Activated CD4-positive, alpha-beta T cell treated with anti-CD3 and anti-CD28 coated beads, Interleukin-2, amount 10 ng/mL, durations not matched to agents 24 days and 14 days (primary cell): Measurements from ENCODE around the gene LONRF3. TPM values are rescaled to one million over a fixed set of nuclear protein-coding genes. Genes with fewer than 3 reads are reported as not detected.
A peak's percentile ranks its signal among the peaks of the same experiment; 100 is the strongest.
"Not testable (repeated sequence)": the region's sequence is repeated elsewhere in the genome, so short reads cannot be mapped to it uniquely, and the experiment has no call there.

Experiments
- DNase-seq: peaks from one replicate; pipeline ENCODE4 v3.0.0; 2022
- H3K27ac Mint-ChIP-seq: one replicate; pipeline ENCODE4 v1.8.0; 2022; ENCODE audit warnings: mild to moderate bottlenecking, mixed read lengths
- H3K27me3 Mint-ChIP-seq: one replicate; pipeline ENCODE4 v1.8.0; 2022; ENCODE audit warnings: mixed read lengths
- H3K36me3 Mint-ChIP-seq: one replicate; pipeline ENCODE4 v1.8.0; 2022; ENCODE audit warnings: low read depth, mild to moderate bottlenecking, mixed read lengths
- H3K4me1 Mint-ChIP-seq: one replicate; pipeline ENCODE4 v1.8.0; 2021; ENCODE audit warnings: mixed read lengths
- H3K4me3 Mint-ChIP-seq: one replicate; pipeline ENCODE4 v1.8.0; 2022; ENCODE audit warnings: mild to moderate bottlenecking, moderate library complexity, mixed read lengths
- H3K9me3 Mint-ChIP-seq: one replicate; pipeline ENCODE4 v1.8.0; 2021; ENCODE audit warnings: mixed read lengths
- intact Hi-C: fragments of 100-400 bp; cut with micrococcal nuclease; formaldehyde crosslinking; loops from one replicate; pipeline ENCODE4 v1.15.1; 2023
- total RNA-seq: library from RNA; stranded (reverse); gene quantifications from 2 replicates; pipeline ENCODE4 v1.2.3, GENCODE V29; 2022

Gene LONRF3
- total RNA-seq, 1 donor from 2014 or later: 0.75 TPM

- no peaks in the 10 kb centered on the region for H3K9me3 Mint-ChIP-seq
- no peak overlapping the region for H3K4me3 Mint-ChIP-seq
- H3K27me3 Mint-ChIP-seq: peaks cover 2% of the 10 kb centered on the region
- no peaks in the 10 kb centered on the region for H3K36me3 Mint-ChIP-seq
- DNase-seq: peak; percentile 81
- no peak overlapping the region for H3K27ac Mint-ChIP-seq
- no peaks in the 10 kb centered on the region for H3K4me1 Mint-ChIP-seq
- intact Hi-C loops: loop anchor here (5.0 to 10.0 kb wide), 2 partner anchors 62 to 210 kb away; no protein-coding TSS in a partner anchor
Measured at GRCh38 chrX:119004920-119005524, 30.6 kb downstream of the LONRF3 start.

DNA sequence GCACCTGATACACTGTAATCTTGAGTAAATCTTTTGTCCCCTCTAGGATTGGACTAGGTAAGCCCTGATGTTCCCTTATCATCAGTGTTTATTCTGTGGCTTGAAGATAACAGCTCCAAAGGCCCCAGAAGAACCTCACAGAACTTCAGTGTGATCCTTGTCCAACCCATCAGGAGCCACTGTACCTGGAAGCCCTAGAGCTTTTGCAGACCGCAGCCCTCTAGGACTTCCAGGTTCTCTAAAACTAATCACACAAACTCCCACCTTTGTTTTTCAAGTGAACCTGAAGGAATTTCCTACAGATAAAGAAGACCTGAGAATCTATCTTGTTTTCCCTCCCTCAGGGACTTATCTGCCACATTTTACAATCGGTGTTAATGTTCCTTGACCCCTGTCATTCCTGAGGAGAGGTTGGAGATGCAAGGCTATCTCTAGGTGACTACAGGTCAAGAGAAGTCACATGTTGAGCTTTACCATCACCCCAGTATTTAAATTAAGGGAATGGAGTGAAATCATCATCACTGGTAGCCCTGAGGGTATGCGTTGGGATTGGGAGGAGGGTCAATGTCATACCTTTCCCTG lies 32.9 kb downstream of the LONRF3 start:
- no peak overlapping the region for H3K27ac Mint-ChIP-seq
- H3K4me3 Mint-ChIP-seq: no peak overlapping the region
- DNase-seq: no peak
- no peaks in the 10 kb centered on the region for H3K4me1 Mint-ChIP-seq
- no peaks in the 10 kb centered on the region for H3K9me3 Mint-ChIP-seq
- intact Hi-C loops: loop anchor here (5.0 to 10.0 kb wide), 2 partner anchors 60 to 208 kb away; no protein-coding TSS in a partner anchor
- no peaks in the 10 kb centered on the region for H3K36me3 Mint-ChIP-seq
- no peaks in the 10 kb centered on the region for H3K27me3 Mint-ChIP-seq

DNA sequence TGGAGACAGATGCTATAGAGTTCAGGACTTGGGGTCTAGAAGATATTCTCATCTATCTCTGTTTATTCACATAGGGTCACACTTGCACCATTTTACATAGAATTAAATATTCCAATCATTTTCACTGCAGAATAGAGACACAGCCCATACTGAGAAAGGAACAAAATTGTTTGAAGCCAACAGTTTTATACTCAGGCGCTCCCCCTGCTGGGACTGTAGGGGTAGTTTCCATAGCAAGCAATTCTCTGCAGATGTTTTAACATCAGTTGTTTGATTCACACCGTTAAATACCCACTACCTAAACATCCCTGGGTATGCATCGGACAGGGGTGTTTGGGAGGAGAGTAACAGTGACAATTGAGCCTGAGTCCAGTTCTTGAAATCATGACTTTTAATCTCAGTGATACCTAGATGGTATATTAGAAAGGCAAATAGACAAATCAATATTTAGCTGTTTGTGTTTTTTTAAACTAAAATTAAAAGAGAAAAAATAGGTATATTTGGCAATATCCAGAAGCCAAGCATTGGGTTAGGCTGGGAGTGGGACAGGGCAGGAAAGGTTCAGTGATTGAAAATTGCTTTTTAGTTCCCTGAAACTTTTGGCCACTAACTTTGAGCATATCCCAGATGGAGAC lies 33.8 kb downstream of the LONRF3 start:
- Mint-ChIP-seq H3K9me3 (no peaks in the 10 kb centered on the region), H3K4me3 (no peak overlapping the region), H3K27me3 (no peaks in the 10 kb centered on the region), H3K27ac (no peak overlapping the region), H3K4me1 (no peaks in the 10 kb centered on the region), H3K36me3 (no peaks in the 10 kb centered on the region)
- peak; percentile 71 for DNase-seq
- intact Hi-C loops: loop anchor here (1.0 to 10.0 kb wide), 3 partner anchors 59 to 207 kb away; no protein-coding TSS in a partner anchor

GRCh38 chrX:119009071-119009470 lies 34.7 kb downstream of the LONRF3 start:
- H3K9me3 Mint-ChIP-seq: no peaks in the 10 kb centered on the region
- no peaks in the 10 kb centered on the region for H3K4me1 Mint-ChIP-seq
- intact Hi-C loops: loop anchor here (5.0 to 10.0 kb wide), 2 partner anchors 58 to 206 kb away; no protein-coding TSS in a partner anchor
- no peak for DNase-seq
- H3K4me3 Mint-ChIP-seq: no peak overlapping the region
- no peaks in the 10 kb centered on the region for H3K27me3 Mint-ChIP-seq
- H3K27ac Mint-ChIP-seq: no peak overlapping the region
- H3K36me3 Mint-ChIP-seq: no peaks in the 10 kb centered on the region

GRCh38 chrX:119010491-119010890 lies 36.1 kb downstream of the LONRF3 start:
- H3K9me3 Mint-ChIP-seq: no peaks in the 10 kb centered on the region
- H3K27me3 Mint-ChIP-seq: no peaks in the 10 kb centered on the region
- DNase-seq: no peak
- H3K27ac Mint-ChIP-seq: no peak overlapping the region
- peaks cover 6% of the 10 kb centered on the region for H3K4me1 Mint-ChIP-seq
- intact Hi-C loops: no loop called here
- H3K36me3 Mint-ChIP-seq: no peaks in the 10 kb centered on the region
- no peak overlapping the region for H3K4me3 Mint-ChIP-seq

- H3K27me3 Mint-ChIP-seq: no peaks in the 10 kb centered on the region
- no peak for DNase-seq
- H3K4me3 Mint-ChIP-seq: no peak overlapping the region
- intact Hi-C loops: no loop called here
- no peak overlapping the region for H3K27ac Mint-ChIP-seq
- H3K4me1 Mint-ChIP-seq: peaks cover 11% of the 10 kb centered on the region
- H3K36me3 Mint-ChIP-seq: no peaks in the 10 kb centered on the region
- no peaks in the 10 kb centered on the region for H3K9me3 Mint-ChIP-seq
Measured at GRCh38 chrX:119013164-119013563, 38.7 kb downstream of the LONRF3 start.

- no peaks in the 10 kb centered on the region for H3K27me3 Mint-ChIP-seq
- peak overlapping the region; percentile 15 for H3K4me3 Mint-ChIP-seq
- H3K27ac Mint-ChIP-seq: peak overlapping the region; percentile 62
- intact Hi-C loops: no loop called here
- DNase-seq: peak; percentile 58
- H3K4me1 Mint-ChIP-seq: peaks cover 11% of the 10 kb centered on the region
- H3K9me3 Mint-ChIP-seq: no peaks in the 10 kb centered on the region
- no peaks in the 10 kb centered on the region for H3K36me3 Mint-ChIP-seq
Measured at GRCh38 chrX:119015407-119016237, 41.2 kb downstream of the LONRF3 start.

DNA sequence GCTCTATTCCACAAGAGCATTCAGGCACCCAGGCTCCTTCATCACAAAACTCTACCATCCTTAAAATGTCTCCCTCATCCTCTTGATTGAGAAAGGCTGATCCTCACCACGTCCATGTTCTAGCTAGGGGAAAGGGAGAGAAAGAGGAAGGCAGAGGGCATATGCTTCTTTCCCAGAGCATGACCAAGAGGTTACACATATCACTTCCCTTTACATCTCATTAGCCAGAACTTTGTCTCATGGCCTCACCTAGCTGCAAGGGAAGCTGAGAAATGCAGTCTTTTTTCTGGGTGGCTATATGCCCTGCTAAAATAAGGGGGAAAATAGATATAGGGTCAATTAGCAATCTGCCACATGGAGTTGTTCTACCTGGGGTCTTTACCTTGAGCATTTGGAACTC lies 42.7 kb downstream of the LONRF3 start:
- Mint-ChIP-seq H3K27ac (no peak overlapping the region), H3K27me3 (no peaks in the 10 kb centered on the region), H3K36me3 (no peaks in the 10 kb centered on the region), H3K4me3 (no peak overlapping the region), H3K9me3 (no peaks in the 10 kb centered on the region), H3K4me1 (peaks cover 11% of the 10 kb centered on the region)
- no peak for DNase-seq
- intact Hi-C loops: no loop called here

- Mint-ChIP-seq H3K4me1 (no peaks in the 10 kb centered on the region), H3K9me3 (no peaks in the 10 kb centered on the region), H3K36me3 (no peaks in the 10 kb centered on the region), H3K27ac (no peak overlapping the region), H3K4me3 (no peak overlapping the region), H3K27me3 (no peaks in the 10 kb centered on the region)
- intact Hi-C loops: no loop called here
- DNase-seq: no peak
Measured at GRCh38 chrX:119025900-119026299, 51.5 kb downstream of the LONRF3 start.

DNA sequence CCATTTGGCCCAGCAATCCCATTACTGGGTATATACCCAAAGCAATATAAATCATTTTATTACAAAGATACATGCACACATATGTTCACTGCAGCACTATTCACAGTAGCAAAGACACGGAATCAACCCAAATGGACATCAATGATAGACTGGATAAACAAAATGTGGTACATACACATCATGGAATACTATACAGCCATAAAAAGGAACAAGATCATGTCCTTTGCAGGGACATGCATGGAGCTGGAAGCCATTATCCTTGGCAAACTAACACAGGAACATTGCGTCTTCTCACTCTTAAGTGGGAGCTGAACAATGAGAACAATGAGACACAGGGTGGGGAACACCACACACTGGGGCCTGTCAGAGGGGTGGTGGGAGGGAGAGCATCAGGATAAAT lies 51.9 kb downstream of the LONRF3 start:
- H3K4me1 Mint-ChIP-seq, intact Hi-C loops, H3K9me3 Mint-ChIP-seq, DNase-seq, H3K27ac Mint-ChIP-seq, H3K36me3 Mint-ChIP-seq, H3K27me3 Mint-ChIP-seq, H3K4me3 Mint-ChIP-seq: not testable (repeated sequence)

DNA sequence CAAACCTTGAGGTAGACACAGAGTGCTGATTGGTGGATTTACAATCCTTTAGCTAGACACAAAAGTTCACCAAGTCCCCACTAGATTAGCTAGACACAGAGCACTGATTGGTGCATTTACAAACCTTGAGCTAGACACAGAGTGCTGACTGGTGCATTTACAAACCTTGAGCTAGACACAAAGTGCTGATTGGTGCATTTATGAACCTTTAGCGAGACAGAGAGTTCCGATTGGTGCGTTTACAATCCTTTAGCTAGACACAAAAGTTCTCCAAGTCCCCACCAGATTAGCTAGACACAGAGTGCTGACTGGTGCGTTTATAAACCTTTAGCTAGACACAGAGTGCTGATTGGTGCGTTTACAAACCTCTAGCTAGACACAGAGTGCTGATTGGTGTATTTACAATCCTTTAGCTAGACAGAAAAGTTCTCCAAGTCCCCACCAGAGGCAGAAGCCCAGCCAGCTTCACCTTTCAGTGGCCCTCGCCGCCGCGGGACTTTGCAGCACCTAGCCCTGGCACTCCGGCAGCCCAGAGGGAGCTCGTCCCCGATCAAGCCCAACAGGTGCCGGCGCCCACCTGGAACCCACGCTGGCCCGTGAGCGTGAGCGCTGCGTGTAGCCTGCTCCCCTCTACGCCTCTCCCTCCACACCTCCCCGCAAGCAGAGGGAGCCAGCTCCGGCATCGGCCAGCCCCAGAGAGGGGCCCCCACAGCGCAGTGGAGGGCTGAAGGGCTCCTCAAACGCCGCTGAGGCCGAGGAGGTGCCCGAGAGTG lies 53.7 kb downstream of the LONRF3 start:
- H3K9me3 Mint-ChIP-seq, intact Hi-C loops, H3K36me3 Mint-ChIP-seq: not testable (repeated sequence)

GRCh38 chrX:119028733-119029330 lies 54.4 kb downstream of the LONRF3 start:
- Mint-ChIP-seq H3K4me3 (no peak overlapping the region), H3K36me3 (no peaks in the 10 kb centered on the region), H3K27ac (no peak overlapping the region), H3K27me3 (no peaks in the 10 kb centered on the region), H3K4me1 (no peaks in the 10 kb centered on the region), H3K9me3 (no peaks in the 10 kb centered on the region)
- no peak for DNase-seq
- intact Hi-C loops: no loop called here

More for the DNA sequence above, 53.7 kb downstream of the LONRF3 start:
- H3K27me3 Mint-ChIP-seq, DNase-seq, H3K4me3 Mint-ChIP-seq, H3K27ac Mint-ChIP-seq, H3K4me1 Mint-ChIP-seq: not testable (repeated sequence)

- H3K27ac Mint-ChIP-seq, H3K4me1 Mint-ChIP-seq, DNase-seq, H3K36me3 Mint-ChIP-seq, intact Hi-C loops, H3K4me3 Mint-ChIP-seq, H3K27me3 Mint-ChIP-seq, H3K9me3 Mint-ChIP-seq: not testable (repeated sequence)
Measured at GRCh38 chrX:119029656-119030055, 55.2 kb downstream of the LONRF3 start.
